ENCODE results near the gene MYH15. TPM values are rescaled to one million over a fixed set of nuclear protein-coding genes. Genes with fewer than 3 reads are reported as not detected.

Gene MYH15
- total and polyA plus RNA-seq, 4 donors = 0.01 to 0.08 (median 0.05) TPM; not detected in 1

- Histone ChIP-seq H3K4me3 (ENCODE audit: low read depth in 1 of 3, low read length in 3 of 3) (no peak overlapping the region), H3K27ac (ENCODE audit: low read depth in 1 of 2, low read length in 2 of 2) (no peak overlapping the region), H3K4me1 (ENCODE audit: control insufficient read depth in 4 of 4, insufficient read depth in 4 of 4, low read length in 3 of 4) (no peaks in the 10 kb centered on the region), H3K9me3 (ENCODE audit: control insufficient read depth in 4 of 4, low read length in 3 of 4) (no peaks in the 10 kb centered on the region), H3K27me3 (ENCODE audit: control insufficient read depth in 4 of 4, insufficient read depth in 4 of 4, low read length in 3 of 4) (no peaks in the 10 kb centered on the region), H3K36me3 (ENCODE audit: control insufficient read depth in 4 of 4, insufficient read depth in 3 of 4, low read depth in 1 of 4, low read length in 3 of 4) (no peaks in the 10 kb centered on the region), H3K9ac (ENCODE audit: low read depth in 1 of 2, low read length in 2 of 2) (no peak overlapping the region)
- no peak for TF ChIP-seq RXRA (IDR thresholded peaks at IDR 0.05)
- no peak for TF ChIP-seq YY1 (IDR thresholded peaks at IDR 0.05)
- no peak for TF ChIP-seq JUND (IDR thresholded peaks at IDR 0.05)
- TF ChIP-seq RAD21 (IDR thresholded peaks at IDR 0.05) = no peak
- TF ChIP-seq MAX (IDR thresholded peaks at IDR 0.05) = no peak
- TF ChIP-seq EGR1 (IDR thresholded peaks at IDR 0.05; ENCODE audit: low read depth in 2 of 2) = no peak
- TF ChIP-seq FOXA1 (IDR thresholded peaks at IDR 0.05) = no peak
- TF ChIP-seq NR2F2 (IDR thresholded peaks at IDR 0.05) = no peak
- no peak for TF ChIP-seq TAF1 (conservative IDR thresholded peaks at IDR 0.05)
- DNase-seq (ENCODE audit: low spot score) = no peak
- 74% methylated on average over 5 of the region's 5 CpGs for WGBS
Observed at GRCh38 chr3:108472001-108472591, 38.3 kb downstream of the MYH15 start.

DNA sequence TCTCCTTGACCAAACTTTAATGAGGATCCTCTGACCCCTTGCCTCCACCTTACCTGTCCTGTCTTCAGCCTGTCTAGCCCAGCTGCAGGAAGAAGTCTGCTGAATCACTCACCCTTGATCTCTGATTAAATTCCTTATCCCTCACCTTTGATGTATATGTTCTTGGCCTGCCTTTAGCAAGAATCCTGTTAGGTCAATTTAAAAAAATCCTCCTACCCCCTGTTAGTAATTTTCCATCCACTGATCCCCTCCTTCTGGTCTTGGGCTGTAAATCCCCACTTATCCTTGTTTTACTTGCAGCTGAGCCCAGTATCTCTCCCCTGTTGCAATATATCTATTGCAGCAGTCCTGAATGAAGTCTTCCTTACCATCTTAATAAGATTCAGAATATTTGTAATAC is 39.0 kb downstream of the MYH15 start:
- H3K27me3 ChIP-seq (ENCODE audit: control insufficient read depth in 4 of 4, insufficient read depth in 4 of 4, low read length in 3 of 4) = no peaks in the 10 kb centered on the region
- no peaks in the 10 kb centered on the region for H3K9me3 ChIP-seq (ENCODE audit: control insufficient read depth in 4 of 4, low read length in 3 of 4)
- no peaks in the 10 kb centered on the region for H3K4me1 ChIP-seq (ENCODE audit: control insufficient read depth in 4 of 4, insufficient read depth in 4 of 4, low read length in 3 of 4)
- H3K36me3 ChIP-seq (ENCODE audit: control insufficient read depth in 4 of 4, insufficient read depth in 3 of 4, low read depth in 1 of 4, low read length in 3 of 4) = no peaks in the 10 kb centered on the region
- H3K9ac ChIP-seq (ENCODE audit: low read depth in 1 of 2, low read length in 2 of 2) = no peak overlapping the region
- no peak for DNase-seq (ENCODE audit: low spot score)
- H3K27ac ChIP-seq (ENCODE audit: low read depth in 1 of 2, low read length in 2 of 2) = no peak overlapping the region
- H3K4me3 ChIP-seq (ENCODE audit: low read depth in 1 of 3, low read length in 3 of 3) = no peak overlapping the region
- TF ChIP-seq REST (IDR thresholded peaks at IDR 0.05) (no peak), MAX (IDR thresholded peaks at IDR 0.05) (no peak), YY1 (IDR thresholded peaks at IDR 0.05) (no peak), JUND (IDR thresholded peaks at IDR 0.05) (no peak), EGR1 (IDR thresholded peaks at IDR 0.05; ENCODE audit: low read depth in 2 of 2) (no peak), FOXA1 (IDR thresholded peaks at IDR 0.05) (no peak), RXRA (IDR thresholded peaks at IDR 0.05) (no peak), TAF1 (conservative IDR thresholded peaks at IDR 0.05) (no peak), NR2F2 (IDR thresholded peaks at IDR 0.05) (no peak), GABPA (IDR thresholded peaks at IDR 0.05 in 1 of 2, conservative IDR thresholded peaks at IDR 0.05 in 1 of 2) (no peak), RAD21 (IDR thresholded peaks at IDR 0.05) (no peak), HNF4G (IDR thresholded peaks at IDR 0.05) (no peak), SP1 (IDR thresholded peaks at IDR 0.05) (no peak), FOXA2 (IDR thresholded peaks at IDR 0.05) (no peak), HNF4A (conservative IDR thresholded peaks at IDR 0.05) (no peak)
- TF ChIP-seq, protein P1, sequence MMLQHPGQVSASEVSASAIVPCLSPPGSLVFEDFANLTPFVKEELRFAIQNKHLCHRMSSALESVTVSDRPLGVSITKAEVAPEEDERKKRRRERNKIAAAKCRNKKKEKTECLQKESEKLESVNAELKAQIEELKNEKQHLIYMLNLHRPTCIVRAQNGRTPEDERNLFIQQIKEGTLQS (IDR thresholded peaks at IDR 0.05) = no peak
- TF ChIP-seq, protein P2, sequence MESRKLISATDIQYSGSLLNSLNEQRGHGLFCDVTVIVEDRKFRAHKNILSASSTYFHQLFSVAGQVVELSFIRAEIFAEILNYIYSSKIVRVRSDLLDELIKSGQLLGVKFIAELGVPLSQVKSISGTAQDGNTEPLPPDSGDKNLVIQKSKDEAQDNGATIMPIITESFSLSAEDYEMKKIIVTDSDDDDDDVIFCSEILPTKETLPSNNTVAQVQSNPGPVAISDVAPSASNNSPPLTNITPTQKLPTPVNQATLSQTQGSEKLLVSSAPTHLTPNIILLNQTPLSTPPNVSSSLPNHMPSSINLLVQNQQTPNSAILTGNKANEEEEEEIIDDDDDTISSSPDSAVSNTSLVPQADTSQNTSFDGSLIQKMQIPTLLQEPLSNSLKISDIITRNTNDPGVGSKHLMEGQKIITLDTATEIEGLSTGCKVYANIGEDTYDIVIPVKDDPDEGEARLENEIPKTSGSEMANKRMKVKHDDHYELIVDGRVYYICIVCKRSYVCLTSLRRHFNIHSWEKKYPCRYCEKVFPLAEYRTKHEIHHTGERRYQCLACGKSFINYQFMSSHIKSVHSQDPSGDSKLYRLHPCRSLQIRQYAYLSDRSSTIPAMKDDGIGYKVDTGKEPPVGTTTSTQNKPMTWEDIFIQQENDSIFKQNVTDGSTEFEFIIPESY (IDR thresholded peaks at IDR 0.05) = no peak
- TF ChIP-seq, protein P3, sequence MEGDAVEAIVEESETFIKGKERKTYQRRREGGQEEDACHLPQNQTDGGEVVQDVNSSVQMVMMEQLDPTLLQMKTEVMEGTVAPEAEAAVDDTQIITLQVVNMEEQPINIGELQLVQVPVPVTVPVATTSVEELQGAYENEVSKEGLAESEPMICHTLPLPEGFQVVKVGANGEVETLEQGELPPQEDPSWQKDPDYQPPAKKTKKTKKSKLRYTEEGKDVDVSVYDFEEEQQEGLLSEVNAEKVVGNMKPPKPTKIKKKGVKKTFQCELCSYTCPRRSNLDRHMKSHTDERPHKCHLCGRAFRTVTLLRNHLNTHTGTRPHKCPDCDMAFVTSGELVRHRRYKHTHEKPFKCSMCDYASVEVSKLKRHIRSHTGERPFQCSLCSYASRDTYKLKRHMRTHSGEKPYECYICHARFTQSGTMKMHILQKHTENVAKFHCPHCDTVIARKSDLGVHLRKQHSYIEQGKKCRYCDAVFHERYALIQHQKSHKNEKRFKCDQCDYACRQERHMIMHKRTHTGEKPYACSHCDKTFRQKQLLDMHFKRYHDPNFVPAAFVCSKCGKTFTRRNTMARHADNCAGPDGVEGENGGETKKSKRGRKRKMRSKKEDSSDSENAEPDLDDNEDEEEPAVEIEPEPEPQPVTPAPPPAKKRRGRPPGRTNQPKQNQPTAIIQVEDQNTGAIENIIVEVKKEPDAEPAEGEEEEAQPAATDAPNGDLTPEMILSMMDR (IDR thresholded peaks at IDR 0.05; ENCODE audit: low read depth, low read length, missing input control) = no peak

Data from liver (tissue), 9 donors.